WTC11 (cell line): ENCODE measurements around the gene HIBADH. TPM values are rescaled to one million over a fixed set of nuclear protein-coding genes. Genes with fewer than 3 reads are reported as not detected.

Source experiments
- ATAC-seq: fragments of 200-7000 bp; cut with Tn5 transposase; 2 replicates; pipeline ENCODE4 v1.10.0; 2021; ENCODE audit warnings: mild to moderate bottlenecking, moderate library complexity
- CTCF ChIA-PET: fragments of 300-600 bp; sonication (Branson Sonifier 250); formaldehyde crosslinking; loops from one replicate; lab custom pipeline; 2021; ENCODE audit warnings: antibody characterized with exemption; lab: Charles Lee
- POLR2A ChIA-PET: fragments of 350-600 bp; sonication (Branson Sonifier 250); formaldehyde crosslinking; loops from one replicate; lab custom pipeline; 2021; ENCODE audit warnings: antibody characterized with exemption; lab: Charles Lee
- DNase-seq: peaks from one replicate; pipeline ENCODE4 v3.0.0; 2021; ENCODE audit warnings: low spot score
- H3K27ac Mint-ChIP-seq: 2 replicates; pipeline ENCODE4 v1.8.0; 2021; ENCODE audit warnings: mixed read lengths
- H3K27me3 Mint-ChIP-seq: 2 replicates; pipeline ENCODE4 v1.8.0; 2021; ENCODE audit warnings: low read depth, mild to moderate bottlenecking, moderate library complexity, mixed read lengths
- H3K36me3 Mint-ChIP-seq: 2 replicates; pipeline ENCODE4 v1.8.0; 2021; ENCODE audit warnings: mixed read lengths
- H3K4me1 Mint-ChIP-seq: 2 replicates; pipeline ENCODE4 v1.8.0; 2022; ENCODE audit warnings: mixed read lengths
- H3K4me3 Mint-ChIP-seq: 2 replicates; pipeline ENCODE4 v1.8.0; 2021; ENCODE audit warnings: mild to moderate bottlenecking, moderate library complexity, mixed read lengths
- H3K9me3 Mint-ChIP-seq: 2 replicates; pipeline ENCODE4 v1.8.0; 2021; ENCODE audit warnings: mixed read lengths
- ATF6 ChIP-seq: sonication (generic); formaldehyde crosslinking; IDR thresholded peaks from 2 replicates; pipeline ENCODE4 v1.8.1; 2023; ENCODE audit warnings: mild to moderate bottlenecking, missing genetic modification reagents
- CREB1 ChIP-seq: sonication (generic); formaldehyde crosslinking; IDR thresholded peaks from 2 replicates; pipeline ENCODE4 v1.8.0; 2023; ENCODE audit warnings: mild to moderate bottlenecking, missing genetic modification reagents
- CTCF ChIP-seq: fragments of 200-600 bp; IDR thresholded peaks from 2 replicates; pipeline ENCODE4 v1.8.0; 2022; ENCODE audit warnings: antibody characterized with exemption
- E2F5 ChIP-seq: sonication (generic); formaldehyde crosslinking; IDR thresholded peaks from 2 replicates; pipeline ENCODE4 v1.8.1; 2022; ENCODE audit warnings: mild to moderate bottlenecking, moderate library complexity, missing genetic modification reagents
- ELF4 ChIP-seq: sonication (generic); formaldehyde crosslinking; IDR thresholded peaks from 2 replicates; pipeline ENCODE4 v1.8.1; 2022; ENCODE audit warnings: low read depth, mild to moderate bottlenecking, moderate library complexity, missing genetic modification reagents
- EMX1 ChIP-seq: fragments of 250-450 bp; sonication (Bioruptor Pico); IDR thresholded peaks from 2 replicates; pipeline ENCODE4 v1.8.0; 2021; ENCODE audit warnings: mild to moderate bottlenecking
- ESRRA ChIP-seq: sonication (generic); formaldehyde crosslinking; IDR thresholded peaks from 2 replicates; pipeline ENCODE4 v1.8.1; 2022; ENCODE audit warnings: mild to moderate bottlenecking, missing genetic modification reagents, borderline replicate concordance
- HMGA2 ChIP-seq: fragments of 250-450 bp; sonication (Bioruptor Pico); IDR thresholded peaks from 2 replicates; pipeline ENCODE4 v1.4.0; 2021; ENCODE audit warnings: mild to moderate bottlenecking, moderate library complexity
- HMGXB4 ChIP-seq: sonication (generic); formaldehyde crosslinking; IDR thresholded peaks from 2 replicates; pipeline ENCODE4 v1.8.1; 2023; ENCODE audit warnings: mild to moderate bottlenecking, moderate library complexity, missing genetic modification reagents
- IRF2 ChIP-seq: sonication (generic); formaldehyde crosslinking; IDR thresholded peaks from 2 replicates; pipeline ENCODE4 v1.8.0; 2022; ENCODE audit warnings: low read depth, missing genetic modification reagents, borderline replicate concordance
- JUN ChIP-seq: sonication (generic); formaldehyde crosslinking; IDR thresholded peaks from 2 replicates; pipeline ENCODE4 v1.8.0; 2023; ENCODE audit warnings: mild to moderate bottlenecking, missing genetic modification reagents
- MXD4 ChIP-seq: fragments of 250-450 bp; sonication (Bioruptor Pico); IDR thresholded peaks from 2 replicates; pipeline ENCODE4 v1.8.0; 2021; ENCODE audit warnings: mild to moderate bottlenecking, moderate library complexity, borderline replicate concordance
- NFE2L1 ChIP-seq: sonication (generic); formaldehyde crosslinking; IDR thresholded peaks from 2 replicates; pipeline ENCODE4 v1.8.1; 2023; ENCODE audit warnings: missing genetic modification reagents
- NR1H2 ChIP-seq: sonication (generic); formaldehyde crosslinking; IDR thresholded peaks from 2 replicates; pipeline ENCODE4 v1.9.0; 2021; ENCODE audit warnings: mild to moderate bottlenecking, moderate library complexity, missing genetic modification reagents
- RELA ChIP-seq: sonication (generic); formaldehyde crosslinking; IDR thresholded peaks from 2 replicates; pipeline ENCODE4 v1.8.1; 2022; ENCODE audit warnings: missing genetic modification reagents, mild to moderate bottlenecking, borderline replicate concordance
- TEAD1 ChIP-seq: sonication (generic); formaldehyde crosslinking; IDR thresholded peaks from 2 replicates; pipeline ENCODE4 v1.8.0; 2022; ENCODE audit warnings: mild to moderate bottlenecking, missing genetic modification reagents
- TEAD4 ChIP-seq: sonication (generic); formaldehyde crosslinking; IDR thresholded peaks from 2 replicates; pipeline ENCODE4 v1.8.0; 2022; ENCODE audit warnings: mild to moderate bottlenecking, missing genetic modification reagents
- TP53 ChIP-seq: sonication (generic); formaldehyde crosslinking; IDR thresholded peaks from 2 replicates; pipeline ENCODE4 v1.8.1; 2023; ENCODE audit warnings: mild to moderate bottlenecking, missing genetic modification reagents
- ZBTB43 ChIP-seq: sonication (generic); formaldehyde crosslinking; IDR thresholded peaks from 2 replicates; pipeline ENCODE4 v1.8.1; 2023; ENCODE audit warnings: mild to moderate bottlenecking, missing genetic modification reagents
- ZNF219 ChIP-seq: sonication (generic); formaldehyde crosslinking; IDR thresholded peaks from 2 replicates; pipeline ENCODE4 v1.8.0; 2023; ENCODE audit warnings: missing genetic modification reagents, mild to moderate bottlenecking, borderline replicate concordance
- ZNF281 ChIP-seq: sonication (generic); formaldehyde crosslinking; IDR thresholded peaks from 2 replicates; pipeline ENCODE4 v1.8.0; 2023; ENCODE audit warnings: mild to moderate bottlenecking, missing genetic modification reagents
- ZNF416 ChIP-seq: fragments of 250-450 bp; sonication (Bioruptor Pico); IDR thresholded peaks from 2 replicates; pipeline ENCODE4 v1.9.0; 2021; ENCODE audit warnings: mild to moderate bottlenecking, inconsistent platforms
- ZSCAN18 ChIP-seq: fragments of 250-450 bp; sonication (Bioruptor Pico); IDR thresholded peaks from 2 replicates; pipeline ENCODE4 v2.1.2; 2022; ENCODE audit warnings: mild to moderate bottlenecking, moderate library complexity
- total RNA-seq: library from RNA; stranded (reverse); gene quantifications from 3 replicates; pipeline ENCODE4 v1.2.3, GENCODE V29; 2021

HIBADH gene
- total RNA-seq, 1 experiment from 2014 or later: 27.9 TPM

GRCh38 chr7:27633062-27633461, 29.6 kb downstream of the HIBADH start (continued):
- no peak for TF ChIP-seq ATF6 (CRISPR knock-in tag)
- no peak for TF ChIP-seq ZNF281 (CRISPR knock-in tag)
- TF ChIP-seq MXD4: no peak
- no peak for TF ChIP-seq RELA (CRISPR knock-in tag)
- TF ChIP-seq ZNF219 (CRISPR knock-in tag): no peak

GRCh38 chr7:27631391-27631790, 31.3 kb downstream of the HIBADH start:
- Mint-ChIP-seq H3K4me1 (peaks cover 12% of the 10 kb centered on the region), H3K9me3 (no peaks in the 10 kb centered on the region), H3K27me3 (no peaks in the 10 kb centered on the region), H3K4me3 (no peak overlapping the region), H3K36me3 (peaks cover 13% of the 10 kb centered on the region; the same call in 1 of the 2 replicates), H3K27ac (no peak overlapping the region)
- ATAC-seq (no peak), DNase-seq (no peak)
- ChIA-PET CTCF (no interaction called here), POLR2A (no interaction called here)
- TF ChIP-seq TEAD1 (CRISPR knock-in tag): no peak
- no peak for TF ChIP-seq ZNF416 (CRISPR knock-in tag)
- no peak for TF ChIP-seq HMGA2 (CRISPR knock-in tag)
- TF ChIP-seq CTCF: no peak
- no peak for TF ChIP-seq NR1H2 (CRISPR knock-in tag)
- no peak for TF ChIP-seq TEAD4 (CRISPR knock-in tag)
- no peak for TF ChIP-seq ELF4
- TF ChIP-seq NFE2L1 (CRISPR knock-in tag): no peak
- no peak for TF ChIP-seq IRF2 (CRISPR knock-in tag)

GRCh38 chr7:27627146-27627545, 35.5 kb downstream of the HIBADH start:
- Mint-ChIP-seq H3K36me3 (peaks cover 16% of the 10 kb centered on the region; the same call in 1 of the 2 replicates), H3K4me1 (no peaks in the 10 kb centered on the region), H3K27me3 (no peaks in the 10 kb centered on the region), H3K27ac (no peak overlapping the region), H3K4me3 (no peak overlapping the region), H3K9me3 (peaks cover 6% of the 10 kb centered on the region; the same call in 1 of the 2 replicates)
- ChIA-PET CTCF (interaction anchor here (0.9 kb wide), 1 partner anchor 21 kb away, joined by 5 read pairs; no protein-coding TSS in a partner anchor), POLR2A (no interaction called here)
- ATAC-seq (no peak), DNase-seq (no peak)
- no peak for TF ChIP-seq EMX1 (CRISPR knock-in tag)
- no peak for TF ChIP-seq ZSCAN18
- TF ChIP-seq RELA (CRISPR knock-in tag): no peak
- no peak for TF ChIP-seq CREB1 (CRISPR knock-in tag)
- TF ChIP-seq ESRRA (CRISPR knock-in tag): no peak
- no peak for TF ChIP-seq ZBTB43
- no peak for TF ChIP-seq JUN (CRISPR knock-in tag)
- no peak for TF ChIP-seq E2F5 (CRISPR knock-in tag)
- no peak for TF ChIP-seq HMGXB4 (CRISPR knock-in tag)
- TF ChIP-seq NFE2L1 (CRISPR knock-in tag): no peak
- no peak for TF ChIP-seq TP53
- no peak for TF ChIP-seq HMGA2 (CRISPR knock-in tag)
